Stimulated activated naive CD8-positive, alpha-beta T cell treated with anti-CD3 and anti-CD28 coated beads, Interleukin-15, amount 100 ng/mL, for 72 hours (primary cell): Measurements from ENCODE around the gene C5orf63.
"Not testable (repeated sequence)": the region's sequence is repeated elsewhere in the genome, so short reads cannot be mapped to it uniquely, and the experiment has no call there.

ENCODE experiments used
- ATAC-seq: fragments of 150-1000 bp; cut with Tn5 transposase; 2 replicates; pipeline ENCODE4 v1.10.0; 2021; ENCODE audit warnings: mild to moderate bottlenecking, moderate library complexity
- DNase-seq, 2 donors: peaks; one replicate each; pipeline ENCODE4 v3.0.0; 2021 to 2022
- H3K27ac Mint-ChIP-seq, 2 donors: one replicate each; pipeline ENCODE4 v1.8.0; 2022; ENCODE audit warnings: mild to moderate bottlenecking in 2 of 2, mixed read lengths in 2 of 2, moderate library complexity in 2 of 2
- H3K27me3 Mint-ChIP-seq: one replicate; pipeline ENCODE4 v1.8.0; 2022; ENCODE audit warnings: mixed read lengths
- H3K4me1 Mint-ChIP-seq: one replicate; pipeline ENCODE4 v1.8.0; 2022; ENCODE audit warnings: mild to moderate bottlenecking, mixed read lengths
- H3K4me3 Mint-ChIP-seq, 2 donors: one replicate each; pipeline ENCODE4 v1.8.0; 2022; ENCODE audit warnings: mild to moderate bottlenecking in 2 of 2, mixed read lengths in 2 of 2, moderate library complexity in 1 of 2
- H3K9me3 Mint-ChIP-seq, 2 donors: one replicate each; pipeline ENCODE4 v1.8.0; 2022; ENCODE audit warnings: mixed read lengths in 2 of 2

Gene C5orf63

DNA sequence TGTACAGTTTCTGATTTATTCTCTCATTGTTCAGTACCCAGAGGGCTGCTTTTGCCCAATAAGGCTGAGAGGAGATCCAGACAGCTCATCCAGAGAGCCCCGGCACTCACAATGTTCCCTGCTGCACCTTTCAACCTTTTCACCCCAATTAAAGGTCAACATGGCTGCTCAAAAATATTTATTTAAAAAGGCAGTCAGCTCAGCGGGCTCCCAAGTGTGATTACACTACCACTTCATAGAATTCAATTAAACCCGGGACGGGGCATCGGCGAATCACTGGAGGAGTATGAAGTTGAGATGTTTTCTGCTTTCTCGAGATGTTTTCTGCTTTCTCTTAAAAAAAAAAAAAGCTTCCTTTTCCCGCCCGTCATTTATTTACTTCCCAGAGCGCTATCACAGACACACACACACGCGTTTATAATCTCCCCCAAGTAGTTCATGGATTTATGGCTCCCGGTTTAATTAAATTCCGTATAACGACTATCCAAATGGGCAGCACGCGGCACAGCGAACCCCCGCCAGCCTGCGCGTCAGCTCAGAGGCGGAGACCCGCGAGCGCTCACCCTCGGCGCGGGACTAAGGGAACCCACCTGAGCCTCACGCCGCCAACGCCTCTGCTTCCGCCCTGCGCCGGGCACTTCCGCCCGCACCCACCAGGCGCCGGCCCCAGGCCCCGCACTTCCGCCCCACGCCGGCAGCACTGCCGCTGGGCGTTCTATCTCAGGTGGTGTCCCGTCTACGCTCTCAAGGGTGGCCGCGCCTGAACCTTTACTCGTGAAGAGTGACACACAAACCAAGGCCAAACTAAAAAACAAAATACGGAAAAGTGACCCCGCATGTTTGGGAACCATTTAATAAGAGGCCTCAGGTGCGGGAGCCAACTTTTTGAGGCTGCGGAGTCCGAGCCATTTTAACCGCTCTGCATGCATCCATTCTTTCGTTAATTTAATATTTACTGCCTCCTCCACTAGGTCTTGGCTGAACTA is at the start of gene C5orf63:
TSS of gene C5orf63 (minus strand) at position 642 of the 986 bp plus-strand sequence. CDS start 14,507 bp downstream, outside the sequence.
- DNase-seq: peak; percentile 77 to 88
- Mint-ChIP-seq H3K4me1 (peaks cover 16% of the 10 kb centered on the region), H3K4me3 (peak within 1 kb of the TSS; percentile 84 to 95), H3K27me3 (no peaks in the 10 kb centered on the region), H3K27ac (peak within 1 kb of the TSS; percentile 95 to 98), H3K9me3 (peaks cover 7 to 9% of the 10 kb centered on the region in 2 donors)
- peak; percentile 99 for ATAC-seq

DNA sequence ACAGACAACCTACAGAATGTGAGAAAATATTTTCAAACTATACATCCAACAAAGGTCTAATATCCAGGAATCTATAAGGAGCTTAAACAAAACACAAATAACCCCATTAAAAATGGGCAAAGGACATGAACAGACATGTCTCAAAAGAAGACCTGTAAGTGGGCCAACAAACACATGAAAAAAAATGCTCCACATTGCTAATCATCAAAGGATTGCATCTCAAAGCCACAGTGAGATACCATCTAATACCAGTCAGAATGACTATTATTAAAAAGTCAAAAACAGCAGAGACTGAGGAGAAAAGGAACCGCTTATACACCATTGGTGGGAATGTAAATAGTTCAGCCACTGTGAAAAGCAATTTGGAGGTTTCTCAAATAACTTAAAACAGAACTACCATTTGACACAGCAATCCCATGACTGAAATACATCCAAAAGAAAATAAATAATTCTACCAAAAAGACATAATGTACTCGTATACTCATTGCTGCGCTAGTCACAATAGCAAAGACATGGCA is 39.1 kb upstream of the C5orf63 start:
- no peak for ATAC-seq
- Mint-ChIP-seq H3K27ac (no peak overlapping the region), H3K4me1 (no peaks in the 10 kb centered on the region), H3K9me3 (peaks cover 13 to 21% of the 10 kb centered on the region in 2 donors), H3K4me3 (no peak overlapping the region), H3K27me3 (peaks cover 9% of the 10 kb centered on the region)
- no peak for DNase-seq

DNA sequence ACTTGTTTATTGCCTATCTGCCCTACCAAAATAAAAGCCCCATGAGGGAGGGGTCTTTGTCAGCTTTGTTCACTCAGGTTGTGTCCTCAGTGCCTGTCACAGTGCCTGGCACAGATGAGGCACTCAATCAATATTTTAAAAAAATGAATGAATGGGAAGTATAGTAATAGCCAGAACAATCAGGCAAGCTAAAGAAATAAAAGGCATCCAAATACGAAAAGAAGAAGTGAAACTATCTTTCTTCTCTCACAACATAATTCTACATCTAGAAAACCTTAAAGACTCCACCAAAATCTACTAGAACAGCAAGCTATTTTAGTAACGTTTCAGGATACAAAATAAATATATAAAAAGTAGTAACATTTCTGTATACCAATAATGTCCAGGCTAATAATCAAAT is 37.8 kb upstream of the C5orf63 start:
- peaks cover 14 to 21% of the 10 kb centered on the region in 2 donors for H3K9me3 Mint-ChIP-seq

DNA sequence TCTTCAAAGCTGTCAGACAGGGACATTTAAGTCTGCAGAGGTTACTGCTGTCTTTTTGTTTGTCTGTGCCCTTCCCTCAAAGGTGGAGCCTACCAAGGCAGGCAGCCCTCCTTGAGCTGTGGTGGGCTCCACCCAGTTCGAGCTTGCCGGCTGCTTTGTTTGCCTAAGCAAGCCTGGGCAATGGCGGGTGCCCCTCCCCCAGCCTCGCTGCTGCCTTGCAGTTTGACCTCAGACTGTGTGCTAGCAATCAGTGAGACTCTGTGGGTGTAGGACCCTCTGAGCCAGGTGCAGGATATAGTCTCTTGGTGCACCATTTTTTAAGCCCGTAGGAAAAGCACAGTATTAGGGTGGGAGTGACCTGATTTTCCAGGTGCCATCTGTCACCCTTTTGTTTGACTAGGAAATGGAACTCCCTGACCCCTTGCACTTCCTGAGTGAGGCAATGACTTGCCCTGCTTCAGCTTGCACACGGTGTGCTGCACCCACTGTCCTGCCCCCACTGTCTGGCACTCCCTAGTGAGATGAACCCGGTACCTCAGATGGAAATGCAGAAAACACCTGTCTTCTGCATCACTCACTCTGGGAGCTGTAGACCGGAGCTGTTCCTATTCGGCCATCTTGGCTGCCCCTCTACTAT is 35.4 kb upstream of the C5orf63 start:
- peak overlapping the region in 1 of 2 donors; percentile 21 for H3K27ac Mint-ChIP-seq
- not testable (repeated sequence) for ATAC-seq, H3K4me3 Mint-ChIP-seq, DNase-seq, H3K27me3 Mint-ChIP-seq, H3K4me1 Mint-ChIP-seq
- peaks cover 14 to 21% of the 10 kb centered on the region in 2 donors for H3K9me3 Mint-ChIP-seq

More for the DNA sequence above, 37.8 kb upstream of the C5orf63 start:
- Mint-ChIP-seq H3K4me1 (no peaks in the 10 kb centered on the region), H3K4me3 (no peak overlapping the region), H3K27ac (no peak overlapping the region), H3K27me3 (peaks cover 9% of the 10 kb centered on the region)
- ATAC-seq (no peak), DNase-seq (no peak)

DNA sequence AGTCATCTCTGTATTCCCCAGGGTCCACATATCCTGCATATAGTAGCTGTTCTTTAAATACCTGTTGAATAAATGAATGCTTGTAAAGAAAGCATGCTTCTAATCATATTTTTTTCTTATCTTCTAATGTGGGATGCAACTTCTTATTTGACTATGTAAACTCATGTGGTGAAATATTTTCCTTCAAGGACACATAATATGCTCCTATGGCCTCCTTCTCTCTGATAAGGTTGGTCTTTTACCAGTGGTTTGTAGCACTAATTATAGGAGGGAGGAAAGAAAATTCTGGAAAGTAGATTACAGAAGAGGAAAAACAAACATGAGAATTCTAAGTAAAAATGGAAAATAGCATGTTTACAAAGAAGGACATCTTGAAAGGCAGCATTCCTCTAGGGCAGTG is 28.6 kb upstream of the C5orf63 start:
- H3K27me3 Mint-ChIP-seq: no peaks in the 10 kb centered on the region
- H3K27ac Mint-ChIP-seq: no peak overlapping the region
- no peak for DNase-seq
- no peak for ATAC-seq
- H3K4me1 Mint-ChIP-seq: peaks cover 6% of the 10 kb centered on the region
- H3K9me3 Mint-ChIP-seq: no peaks in the 10 kb centered on the region
- no peak overlapping the region for H3K4me3 Mint-ChIP-seq

DNA sequence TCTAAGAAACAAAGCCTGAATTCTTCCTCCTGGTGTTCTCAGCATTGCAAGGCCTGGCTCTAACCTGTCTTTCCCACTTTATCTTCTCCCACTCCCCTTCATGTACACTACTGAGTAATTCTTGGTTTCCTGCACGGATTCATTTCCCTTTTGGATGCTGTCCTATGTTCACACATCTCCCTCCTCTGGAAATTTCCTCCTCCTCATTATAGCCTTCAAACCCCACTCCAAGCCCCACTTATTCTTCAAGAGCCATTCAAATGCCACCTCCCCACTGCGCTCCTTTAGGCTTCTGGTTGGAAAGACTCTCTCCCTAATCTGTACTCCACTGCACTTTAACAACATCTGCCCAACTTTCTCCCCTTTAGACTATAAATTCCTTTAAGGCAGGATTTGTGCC is 28.2 kb upstream of the C5orf63 start:
- H3K27ac Mint-ChIP-seq: no peak overlapping the region
- no peaks in the 10 kb centered on the region for H3K27me3 Mint-ChIP-seq
- no peak overlapping the region for H3K4me3 Mint-ChIP-seq
- no peaks in the 10 kb centered on the region for H3K9me3 Mint-ChIP-seq
- no peak for DNase-seq
- no peak for ATAC-seq
- peaks cover 6% of the 10 kb centered on the region for H3K4me1 Mint-ChIP-seq

DNA sequence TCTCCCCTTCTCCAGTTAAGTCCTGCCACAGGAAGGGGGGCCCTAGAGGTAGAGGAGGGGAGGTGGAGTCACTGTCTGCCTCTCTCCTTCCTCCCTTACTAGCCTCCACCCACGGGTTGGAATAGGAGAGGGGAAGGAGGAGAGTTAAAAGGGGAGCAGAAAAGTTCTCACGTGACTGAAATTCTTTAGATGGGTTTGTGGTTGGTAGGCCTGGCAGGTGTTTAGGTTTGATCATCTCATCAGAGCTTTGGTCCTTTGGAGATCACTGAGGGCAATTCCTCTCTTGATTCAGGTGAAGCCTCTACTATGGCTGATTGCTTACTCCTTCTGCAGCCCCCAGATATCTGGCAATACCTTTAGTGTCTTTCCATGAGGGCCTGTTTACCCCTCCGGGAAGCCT is 24.9 kb upstream of the C5orf63 start:
- no peaks in the 10 kb centered on the region for H3K9me3 Mint-ChIP-seq
- DNase-seq (no peak), ATAC-seq (no peak)
- no peak overlapping the region for H3K4me3 Mint-ChIP-seq
- peaks cover 6% of the 10 kb centered on the region for H3K4me1 Mint-ChIP-seq
- no peaks in the 10 kb centered on the region for H3K27me3 Mint-ChIP-seq
- H3K27ac Mint-ChIP-seq: no peak overlapping the region

DNA sequence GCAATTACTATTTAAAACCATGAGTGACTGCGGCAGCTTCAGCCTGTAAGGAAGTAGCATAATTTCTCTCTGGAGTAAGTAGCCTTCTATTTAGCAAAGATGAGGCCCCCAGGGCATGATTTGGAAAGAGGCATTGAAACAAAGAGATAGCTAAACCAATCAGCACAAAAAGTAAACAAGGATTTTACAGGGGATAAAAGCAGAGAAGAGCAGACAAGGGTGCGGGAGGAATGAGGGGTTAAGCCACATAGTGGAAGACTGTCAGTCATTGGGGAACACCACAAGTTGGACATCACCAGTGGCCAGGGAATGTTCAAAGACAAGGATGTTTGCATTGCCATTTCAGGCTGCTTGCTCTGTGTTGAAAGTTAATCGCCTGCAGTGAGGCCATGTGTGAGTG is 24.0 kb upstream of the C5orf63 start:
- DNase-seq: no peak
- no peaks in the 10 kb centered on the region for H3K27me3 Mint-ChIP-seq
- H3K4me3 Mint-ChIP-seq: no peak overlapping the region
- H3K27ac Mint-ChIP-seq: peak overlapping the region in 1 of 2 donors; percentile 8
- no peaks in the 10 kb centered on the region for H3K9me3 Mint-ChIP-seq
- peaks cover 6% of the 10 kb centered on the region for H3K4me1 Mint-ChIP-seq
- no peak for ATAC-seq

DNA sequence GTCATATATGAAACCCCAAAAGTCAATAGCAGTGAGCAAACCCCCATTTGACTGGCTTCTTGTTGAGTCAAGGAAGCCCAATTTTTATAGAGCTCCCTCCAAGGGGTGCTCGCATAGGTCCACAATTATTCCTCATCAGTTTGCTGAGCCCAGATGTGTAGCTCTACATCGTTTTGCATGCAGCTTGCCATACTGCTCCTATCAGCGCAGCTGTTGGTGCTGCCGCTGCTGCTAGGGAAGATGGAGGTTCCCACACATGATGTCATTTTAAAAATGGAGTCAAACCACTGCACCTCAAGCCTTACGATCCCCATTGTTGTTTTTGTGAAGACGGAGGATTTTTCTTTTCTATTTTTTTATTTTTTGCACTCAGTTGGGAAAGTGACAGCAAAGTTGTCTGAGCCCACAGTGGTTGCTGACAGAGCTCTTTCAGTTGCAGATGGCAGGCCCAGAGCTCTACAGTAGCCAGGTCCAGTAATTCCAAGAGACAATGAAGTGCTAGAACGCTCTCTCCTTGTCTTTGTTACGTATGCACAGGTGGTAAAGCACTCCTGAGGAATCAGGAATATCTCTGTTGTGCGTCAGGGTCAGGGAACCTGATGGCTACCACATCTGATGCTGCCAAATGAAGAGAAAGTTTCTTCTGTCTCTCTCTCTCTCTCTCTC is 23.2 kb upstream of the C5orf63 start:
- ATAC-seq (no peak), DNase-seq (no peak)
- H3K4me3 Mint-ChIP-seq: no peak overlapping the region
- no peaks in the 10 kb centered on the region for H3K27me3 Mint-ChIP-seq
- H3K9me3 Mint-ChIP-seq: no peaks in the 10 kb centered on the region
- H3K4me1 Mint-ChIP-seq: peaks cover 6% of the 10 kb centered on the region
- no peak overlapping the region for H3K27ac Mint-ChIP-seq

DNA sequence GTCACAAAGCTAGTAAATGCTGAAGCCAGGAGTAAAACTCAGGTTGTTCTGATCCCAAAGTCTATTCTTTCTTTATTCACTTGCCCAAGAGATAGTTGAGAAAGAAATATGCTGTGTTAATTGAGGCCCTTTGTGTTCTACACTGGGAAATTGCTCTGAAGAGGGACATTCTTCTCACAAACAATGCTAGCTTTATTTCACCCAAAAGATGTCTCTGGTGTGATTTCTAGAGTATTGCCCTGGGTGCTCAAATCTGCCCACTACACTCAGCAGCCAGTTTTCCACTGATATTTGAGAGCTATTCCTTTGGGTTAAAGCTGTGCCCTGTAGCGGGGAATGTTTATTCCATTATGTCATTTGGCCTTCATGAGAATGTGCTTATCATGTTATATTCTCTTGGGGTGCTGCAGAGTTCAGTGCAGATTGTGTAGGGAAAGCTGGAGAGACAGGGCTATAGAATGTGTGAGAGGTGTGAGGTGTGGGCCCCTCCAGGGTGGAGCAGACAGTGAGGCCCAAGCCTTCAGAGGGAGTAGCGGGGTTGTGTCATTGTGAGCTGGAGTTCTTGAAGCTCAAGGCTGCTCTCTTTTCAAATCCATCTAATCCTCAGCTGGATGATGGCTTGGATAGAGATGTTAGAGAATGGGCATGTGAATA is 21.0 kb upstream of the C5orf63 start:
- peaks cover 7% of the 10 kb centered on the region for H3K4me1 Mint-ChIP-seq
- no peak overlapping the region for H3K4me3 Mint-ChIP-seq
- no peak for ATAC-seq
- no peak for DNase-seq
- H3K27me3 Mint-ChIP-seq: no peaks in the 10 kb centered on the region
- no peaks in the 10 kb centered on the region for H3K9me3 Mint-ChIP-seq
- no peak overlapping the region for H3K27ac Mint-ChIP-seq

DNA sequence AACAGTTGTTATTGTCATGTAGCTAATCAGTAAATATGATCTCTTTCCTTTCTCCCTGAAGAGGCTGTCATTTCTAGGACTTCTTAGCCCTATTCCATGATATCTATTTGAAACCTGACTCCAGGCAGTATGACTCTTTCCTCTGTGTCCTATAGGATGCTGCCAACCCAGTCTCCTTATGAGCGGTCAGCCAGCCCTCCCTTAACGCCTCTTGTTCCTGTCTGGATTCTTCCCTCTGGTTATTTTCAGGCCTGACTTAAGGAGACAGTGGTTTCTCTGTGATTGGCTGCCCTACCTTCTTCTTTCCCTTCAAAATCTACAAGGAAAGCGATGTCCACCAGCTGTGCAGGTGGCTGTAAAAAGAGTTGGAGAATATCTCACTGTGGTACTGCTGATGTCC is 19.4 kb upstream of the C5orf63 start:
- no peak for ATAC-seq
- peaks cover 5% of the 10 kb centered on the region for H3K4me1 Mint-ChIP-seq
- no peak for DNase-seq
- H3K9me3 Mint-ChIP-seq: no peaks in the 10 kb centered on the region
- no peak overlapping the region for H3K27ac Mint-ChIP-seq
- H3K27me3 Mint-ChIP-seq: no peaks in the 10 kb centered on the region
- H3K4me3 Mint-ChIP-seq: no peak overlapping the region

DNA sequence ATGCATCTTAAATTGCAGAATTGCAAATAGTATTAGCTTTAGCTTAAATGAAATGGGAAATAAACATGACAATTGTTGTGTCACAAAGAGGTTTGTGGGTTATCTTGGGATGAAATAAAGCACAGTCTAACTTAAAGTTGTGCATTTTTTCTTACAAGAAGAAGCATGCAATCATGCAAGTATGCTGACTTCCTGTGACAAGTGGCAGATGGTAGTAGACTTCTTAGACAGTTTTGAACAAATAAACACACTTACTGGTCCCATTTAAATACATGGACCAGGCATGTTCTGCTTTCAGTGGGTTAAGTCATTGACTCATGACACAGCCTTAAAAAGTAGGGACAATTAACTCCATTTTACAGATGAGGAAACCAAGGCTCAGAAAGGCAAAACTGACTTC is 15.9 kb upstream of the C5orf63 start:
- H3K27ac Mint-ChIP-seq: no peak overlapping the region

DNA sequence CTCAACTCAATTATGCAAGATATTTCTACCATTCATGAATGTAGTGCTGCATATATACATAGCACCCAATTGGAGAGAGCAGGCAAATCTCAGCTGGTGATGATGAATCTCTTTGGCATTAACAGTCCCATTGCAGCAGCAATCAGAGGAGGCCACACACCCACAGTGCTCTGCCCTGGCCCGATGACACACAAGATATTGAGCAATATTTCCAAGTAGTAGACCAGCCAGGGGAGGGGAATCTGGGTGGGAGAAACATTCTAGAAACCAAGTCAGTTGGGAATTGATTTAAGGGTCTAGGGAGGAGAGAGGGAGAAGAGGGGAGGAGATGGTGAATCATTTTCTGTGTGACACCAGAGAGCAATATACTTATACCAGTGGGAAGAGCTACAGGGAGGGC is 14.9 kb upstream of the C5orf63 start:
- Mint-ChIP-seq H3K27ac (peak overlapping the region; percentile 37 to 81), H3K27me3 (no peaks in the 10 kb centered on the region), H3K4me3 (no peak overlapping the region), H3K9me3 (no peaks in the 10 kb centered on the region), H3K4me1 (peaks cover 5% of the 10 kb centered on the region)
- ATAC-seq: no peak
- DNase-seq: no peak

More for the DNA sequence above, 15.9 kb upstream of the C5orf63 start:
- Mint-ChIP-seq H3K4me1 (peaks cover 5% of the 10 kb centered on the region), H3K9me3 (no peaks in the 10 kb centered on the region), H3K27me3 (no peaks in the 10 kb centered on the region), H3K4me3 (no peak overlapping the region)
- ATAC-seq (no peak), DNase-seq (no peak)

DNA sequence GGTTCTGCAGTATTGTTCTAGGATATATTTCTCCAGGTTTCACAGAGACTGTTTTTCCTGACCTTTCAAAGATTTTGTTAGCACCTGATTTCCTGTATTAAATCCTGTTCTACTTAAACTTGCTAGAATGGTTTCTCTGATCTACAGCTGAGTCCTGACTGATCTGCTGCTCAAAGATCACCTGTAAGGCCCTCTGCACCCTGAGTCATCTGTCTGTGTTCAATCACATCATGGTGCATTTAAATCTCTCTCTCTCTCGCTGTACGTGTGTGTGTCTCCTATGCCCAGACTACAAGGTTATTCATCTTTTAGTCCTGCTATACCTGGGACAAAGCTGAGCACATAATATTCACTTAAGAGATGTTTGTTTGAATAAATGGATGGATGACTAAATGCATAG is 13.3 kb upstream of the C5orf63 start:
- Mint-ChIP-seq H3K27ac (no peak overlapping the region), H3K27me3 (no peaks in the 10 kb centered on the region), H3K4me1 (peaks cover 5% of the 10 kb centered on the region), H3K4me3 (no peak overlapping the region), H3K9me3 (no peaks in the 10 kb centered on the region)
- ATAC-seq (no peak), DNase-seq (no peak)

DNA sequence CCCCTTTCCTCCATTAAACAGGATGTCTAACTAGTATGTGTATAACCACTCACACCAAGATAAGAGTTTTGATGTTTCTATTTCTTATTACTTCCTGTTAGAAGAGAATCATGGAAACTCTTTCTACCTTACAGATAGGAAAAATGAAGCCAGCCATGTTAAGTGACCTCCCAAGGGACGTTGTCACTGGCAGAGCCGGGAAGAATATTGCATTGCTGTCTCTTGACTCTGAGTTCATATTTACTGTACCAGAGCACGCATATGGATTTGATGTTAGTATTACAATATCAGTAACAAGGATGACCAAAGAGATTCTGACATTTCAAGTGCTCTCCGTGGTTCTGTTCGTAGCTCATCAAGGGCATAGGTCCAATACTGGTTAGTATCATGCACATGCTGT is 12.5 kb upstream of the C5orf63 start:
- DNase-seq (no peak), ATAC-seq (no peak)
- Mint-ChIP-seq H3K4me3 (no peak overlapping the region), H3K27ac (no peak overlapping the region), H3K27me3 (no peaks in the 10 kb centered on the region), H3K4me1 (peaks cover 5% of the 10 kb centered on the region), H3K9me3 (no peaks in the 10 kb centered on the region)
